A549 (cell line): ENCODE measurements around the gene CCND1. TPM values are rescaled to one million over a fixed set of nuclear protein-coding genes. Genes with fewer than 3 reads are reported as not detected.

Experiments used
- ATAC-seq, 2 experiments: fragments of 200-7000 bp in 1 of 2; fragments of >200 bp in 1 of 2; cut with Nextera tagmentation in 1 of 2; cut with Tn5 transposase in 1 of 2; 3 replicates each; pipeline versions ENCODE4 v1.8.0 to v1.9.1; 2018 to 2020; ENCODE audit warnings: mild to moderate bottlenecking in 1 of 2, moderate library complexity in 1 of 2
- CTCF ChIA-PET: fragments of 300-600 bp; sonication (Branson Sonifier 250); formaldehyde crosslinking; extraction: SDS; loops from one replicate; lab custom pipeline; 2021; ENCODE audit warnings: antibody characterized with exemption, inconsistent platforms; lab: Yijun Ruan, JAX
- POLR2A ChIA-PET: fragments of 350-600 bp; formaldehyde crosslinking; extraction: SDS; loops from one replicate; lab custom pipeline; 2021; ENCODE audit warnings: antibody characterized with exemption, inconsistent platforms; lab: Yijun Ruan, JAX
- DNase-seq, 2 experiments: peaks; one replicate each; pipeline versions ENCODE4 v3.0.0 to v3.0.0-alpha.2; 2011 to 2016; ENCODE audit warnings: low read depth in 1 of 2, low spot score in 1 of 2
- FAIRE-seq: peaks from 2 replicates; lab custom pipeline; 2011; peaks lifted over from hg19 to GRCh38; lab: Jason Lieb, UNC
- H3K27ac ChIP-seq, 2 experiments: fragments of >200 bp; sonication (Bioruptor Twin); formaldehyde crosslinking; 3 replicates each; pipeline ENCODE4 v1.5.1; 2016 to 2017
- H3K4me1 ChIP-seq: fragments of >200 bp; sonication (Bioruptor Twin); formaldehyde crosslinking; 3 replicates; pipeline ENCODE4 v1.6.1; 2016
- H3K4me2 ChIP-seq: fragments of >200 bp; sonication (Bioruptor Twin); formaldehyde crosslinking; 3 replicates; pipeline ENCODE4 v1.6.1; 2016
- H3K4me3 ChIP-seq: fragments of >200 bp; sonication (Bioruptor Twin); formaldehyde crosslinking; 3 replicates; pipeline ENCODE4 v1.5.1; 2016
- H3K9me3 ChIP-seq: fragments of >200 bp; sonication (Bioruptor Twin); formaldehyde crosslinking; 3 replicates; pipeline ENCODE4 v1.6.1; 2016
- CTCF ChIP-seq: fragments of >200 bp; sonication (Bioruptor Twin); formaldehyde crosslinking; IDR thresholded peaks from 3 replicates; pipeline ENCODE4 v1.5.1; 2016
- EHF ChIP-seq: fragments of 250-450 bp; sonication (Bioruptor Pico); IDR thresholded peaks from 2 replicates; pipeline ENCODE4 v1.5.0; 2020; ENCODE audit warnings: mild to moderate bottlenecking
- EHMT2 ChIP-seq: fragments of 200-600 bp; sonication (generic); IDR thresholded peaks from 2 replicates; pipeline ENCODE4 v1.6.1; 2016; ENCODE audit warnings: antibody characterized with exemption, low read depth, mild to moderate bottlenecking, moderate library complexity
- EP300 ChIP-seq, 2 experiments: fragments of >200 bp; sonication (Bioruptor Twin); formaldehyde crosslinking; IDR thresholded peaks; 2 replicates in 1 of 2; 3 replicates in 1 of 2; pipeline ENCODE4 v1.6.1; 2016 to 2017
- ESRRA ChIP-seq: fragments of 150-350 bp; IDR thresholded peaks from 2 replicates; pipeline ENCODE4 v1.6.1; 2014; ENCODE audit warnings: mild to moderate bottlenecking, low read length, borderline replicate concordance
- FOSB ChIP-seq: fragments of 250-450 bp; sonication (Bioruptor Pico); IDR thresholded peaks from 2 replicates; pipeline ENCODE4 v1.5.0; 2020; ENCODE audit warnings: mild to moderate bottlenecking, moderate library complexity
- FOSL2 ChIP-seq, 2 experiments: fragments of 450-650 bp in 1 of 2; fragments of >200 bp in 1 of 2; sonication (Bioruptor Twin) in 1 of 2; formaldehyde crosslinking; IDR thresholded peaks; 2 replicates each; pipeline versions ENCODE4 v1.5.0 to v1.6.1; 2016 to 2020; ENCODE audit warnings: mild to moderate bottlenecking in 1 of 2, moderate library complexity in 1 of 2
- FOXS1 ChIP-seq: fragments of 250-450 bp; sonication (Bioruptor Pico); IDR thresholded peaks from 2 replicates; pipeline ENCODE4 v1.5.0; 2020; ENCODE audit warnings: mild to moderate bottlenecking, moderate library complexity
- HOXA7 ChIP-seq: fragments of 250-450 bp; sonication (Bioruptor Pico); IDR thresholded peaks from 2 replicates; pipeline ENCODE4 v1.5.0; 2020; ENCODE audit warnings: mild to moderate bottlenecking, moderate library complexity
- HOXB5 ChIP-seq: fragments of 250-450 bp; sonication (Bioruptor Pico); IDR thresholded peaks from 2 replicates; pipeline ENCODE4 v1.5.0; 2020; ENCODE audit warnings: mild to moderate bottlenecking, moderate library complexity
- JUNB ChIP-seq: fragments of >200 bp; sonication (Bioruptor Twin); formaldehyde crosslinking; IDR thresholded peaks from 2 replicates; pipeline ENCODE4 v1.6.1; 2016
- KDM5A ChIP-seq: fragments of 200-600 bp; sonication (generic); IDR thresholded peaks from 2 replicates; pipeline ENCODE4 v1.6.1; 2016; ENCODE audit warnings: antibody characterized with exemption, mild to moderate bottlenecking
- MAFK ChIP-seq: fragments of 450-650 bp; IDR thresholded peaks from 2 replicates; pipeline ENCODE4 v1.6.1; 2014; ENCODE audit not compliant: partially characterized antibody
- NFE2L2 ChIP-seq: fragments of 150-350 bp; conservative IDR thresholded peaks from 2 replicates; pipeline ENCODE4 v1.6.1; 2014; ENCODE audit warnings: low read length
- NR3C1 ChIP-seq: fragments of >200 bp; sonication (Bioruptor Twin); formaldehyde crosslinking; IDR thresholded peaks from 3 replicates; pipeline ENCODE4 v1.6.1; 2017
- PBX3 ChIP-seq: IDR thresholded peaks from 2 replicates; pipeline ENCODE4 v1.6.1; 2012
- PHF8 ChIP-seq: fragments of 200-600 bp; sonication (generic); IDR thresholded peaks from 2 replicates; pipeline ENCODE4 v1.6.1; 2016; ENCODE audit warnings: low read depth, mild to moderate bottlenecking, antibody characterized with exemption, moderate library complexity, borderline replicate concordance
- POLR2A ChIP-seq: IDR thresholded peaks from 2 replicates; pipeline ENCODE4 v1.6.1; 2012; ENCODE audit warnings: mild to moderate bottlenecking, low read length
- POLR2AphosphoS2 ChIP-seq: conservative IDR thresholded peaks from 2 replicates; pipeline ENCODE4 v1.6.1; 2012; ENCODE audit warnings: low read length, improper control_type of control experiment, inconsistent platforms
- RAD21 ChIP-seq, 2 experiments: fragments of >200 bp in 1 of 2; sonication (Bioruptor Twin) in 1 of 2; formaldehyde crosslinking in 1 of 2; IDR thresholded peaks in 1 of 2; conservative IDR thresholded peaks in 1 of 2; 2 replicates in 1 of 2; 3 replicates in 1 of 2; pipeline ENCODE4 v1.6.1; 2012 to 2018; ENCODE audit warnings: inconsistent platforms in 1 of 2
- RARB ChIP-seq: fragments of 250-450 bp; sonication (Bioruptor Pico); IDR thresholded peaks from 2 replicates; pipeline ENCODE4 v1.8.0; 2021; ENCODE audit warnings: mild to moderate bottlenecking, moderate library complexity
- RFX5 ChIP-seq: fragments of 450-650 bp; IDR thresholded peaks from 2 replicates; pipeline ENCODE4 v1.7.1; 2014; ENCODE audit warnings: antibody characterized with exemption, mild to moderate bottlenecking, moderate library complexity
- TFCP2L1 ChIP-seq: fragments of 250-450 bp; sonication (Bioruptor Pico); IDR thresholded peaks from 2 replicates; pipeline ENCODE4 v1.5.0; 2021; ENCODE audit warnings: mild to moderate bottlenecking
- ZC3H11A ChIP-seq: fragments of 450-650 bp; IDR thresholded peaks from 2 replicates; pipeline ENCODE4 v1.6.1; 2014; ENCODE audit warnings: antibody characterized with exemption, mild to moderate bottlenecking
- ZNF302 ChIP-seq: fragments of 250-450 bp; sonication (Bioruptor Pico); IDR thresholded peaks from 2 replicates; pipeline ENCODE4 v1.9.0; 2021; ENCODE audit warnings: inconsistent platforms, mild to moderate bottlenecking, moderate library complexity
- WGBS: methylation state at CpG from one replicate; pipeline ENCODE4 v1.1.6; 2017; ENCODE audit errors: missing lambda C conversion rate; 5-methylcytosine and 5-hydroxymethylcytosine counted together
- polyA plus RNA-seq, 4 experiments: library from polyadenylated mRNA; depleted of rRNA in 3 of 4; stranded (reverse); fragments of >200 nt; fragmentation: RNase III in 1 of 4; extraction: RNeasy Plus Mini Kit Qiagen cat#74134 plus additional on column Dnase treatment in 1 of 4; gene quantifications; 2 replicates in 3 of 4; 3 replicates in 1 of 4; pipeline ENCODE4 v1.2.3, GENCODE V29; 2011 to 2017

The CCND1 gene
- polyA plus RNA-seq, 2 of the 4 experiments (the other 2 are of a cell fraction), result 131 to 136 TPM

GRCh38 chr11:69598147-69598546 is 42.8 kb upstream of the CCND1 start (continued):
- TF ChIP-seq CTCF, result peak; percentile 18; the same call in 1 of the 3 replicates
- TF ChIP-seq FOSL2 (IDR thresholded peaks at IDR 0.05), result no peak
- no peak for TF ChIP-seq FOSL2 (CRISPR knock-in tag; IDR thresholded peaks at IDR 0.05)
- no peak for TF ChIP-seq KDM5A
- no peak for TF ChIP-seq ESRRA
- no peak for TF ChIP-seq RARB (CRISPR knock-in tag)
- TF ChIP-seq NR3C1, result no peak
- TF ChIP-seq JUNB, result no peak
- no peak for TF ChIP-seq POLR2AphosphoS2
- TF ChIP-seq HOXA7 (CRISPR knock-in tag), result no peak
- no peak for TF ChIP-seq EHMT2

- Histone ChIP-seq H3K9me3 (no peaks in the 10 kb centered on the region), H3K4me1 (no peaks in the 10 kb centered on the region), H3K27ac (no peak overlapping the region), H3K4me3 (no peak overlapping the region), H3K4me2 (no peak overlapping the region)
- ATAC-seq (no peak), FAIRE-seq (no peak), DNase-seq (no peak)
- no peak for TF ChIP-seq RARB (CRISPR knock-in tag)
- no peak for TF ChIP-seq RAD21 (conservative IDR thresholded peaks at IDR 0.05 in 1 of 2, IDR thresholded peaks at IDR 0.05 in 1 of 2)
- no peak for TF ChIP-seq HOXB5 (CRISPR knock-in tag)
- TF ChIP-seq POLR2A, result no peak
- TF ChIP-seq EHF (CRISPR knock-in tag), result no peak
- TF ChIP-seq KDM5A, result no peak
- no peak for TF ChIP-seq NFE2L2
- TF ChIP-seq EP300 (IDR thresholded peaks at IDR 0.05), result no peak
- TF ChIP-seq MAFK, result no peak
- TF ChIP-seq ESRRA, result no peak
- TF ChIP-seq FOXS1 (CRISPR knock-in tag), result no peak
- no peak for TF ChIP-seq PBX3
- no peak for TF ChIP-seq FOSL2 (IDR thresholded peaks at IDR 0.05)
- no peak for TF ChIP-seq FOSL2 (CRISPR knock-in tag; IDR thresholded peaks at IDR 0.05)
- no peak for TF ChIP-seq ZNF302 (CRISPR knock-in tag)
- no peak for TF ChIP-seq FOSB (CRISPR knock-in tag)
- no peak for TF ChIP-seq TFCP2L1 (CRISPR knock-in tag)
- TF ChIP-seq PHF8, result no peak
- TF ChIP-seq ZC3H11A, result no peak
- WGBS, result 77% methylated on average over 11 of the region's 11 CpGs
- ChIA-PET CTCF (interaction anchor here (0.6 to 4.0 kb wide), 4 partner anchors 10 to 202 kb away, joined by 3 to 21 read pairs (median 7); no protein-coding TSS in a partner anchor), POLR2A (interaction anchor here (0.8 to 1.2 kb wide), 2 partner anchors 11 to 306 kb away, joined by 3 to 7 read pairs; partner anchors contain the start of gene MYEOV)
Observed at GRCh38 chr11:69599502-69599901, 41.5 kb upstream of the CCND1 start.

- DNase-seq (no peak), FAIRE-seq (no peak), ATAC-seq (no peak)
- Histone ChIP-seq H3K27ac (no peak overlapping the region), H3K4me2 (no peak overlapping the region), H3K4me3 (no peak overlapping the region), H3K4me1 (no peaks in the 10 kb centered on the region), H3K9me3 (no peaks in the 10 kb centered on the region)
- TF ChIP-seq RFX5, result no peak
- ChIA-PET CTCF (interaction anchor here (0.6 to 4.0 kb wide), 4 partner anchors 10 to 203 kb away, joined by 3 to 21 read pairs (median 7); no protein-coding TSS in a partner anchor), POLR2A (interaction anchor here (0.8 kb wide), 1 partner anchor 12 kb away, joined by 3 read pairs; no protein-coding TSS in a partner anchor)
- 81% methylated on average over 6 of the region's 6 CpGs for WGBS
Observed at GRCh38 chr11:69600001-69600400, 41.0 kb upstream of the CCND1 start.
